ENCODE data around the gene GAPDHS.

The GAPDHS gene

DNA sequence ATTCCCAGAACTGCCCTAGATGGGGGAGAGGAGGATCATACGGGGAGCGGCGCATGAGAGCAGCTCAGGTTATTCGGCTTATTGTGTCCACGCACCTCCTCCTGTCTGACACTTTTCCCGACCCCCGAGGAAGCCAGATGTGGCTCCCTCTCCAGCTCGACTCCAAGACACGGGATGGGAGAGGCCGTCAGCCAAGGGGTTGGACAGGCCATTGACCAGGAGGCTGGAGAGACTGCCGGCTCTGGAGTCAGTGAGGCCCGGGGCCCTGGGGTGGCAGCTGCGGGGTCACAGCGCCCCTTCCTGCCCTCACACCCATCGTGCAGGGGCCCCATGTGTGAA lies 22.7 kb upstream of the GAPDHS start:
- DNase-seq (ENCODE audit: low read depth) = no peak

DNA sequence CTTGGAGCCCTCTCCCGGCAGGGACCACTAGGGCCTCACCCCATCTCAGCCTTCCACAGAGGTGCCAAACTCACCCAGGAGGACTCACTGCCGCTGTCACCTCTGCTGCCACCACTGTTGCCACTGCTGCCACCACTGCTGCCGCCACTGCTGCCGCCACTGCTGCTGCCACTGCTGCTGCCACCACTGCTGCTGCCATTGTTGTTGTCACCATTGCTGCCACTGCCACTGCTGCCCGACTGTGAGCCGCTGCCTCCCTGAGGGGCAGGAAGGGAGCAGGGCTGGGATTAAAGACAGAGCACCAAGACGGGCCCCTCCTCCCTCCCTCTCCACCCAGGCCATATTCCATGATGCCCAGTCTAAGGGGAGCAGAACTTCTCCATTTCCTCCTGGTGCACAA lies 21.9 kb upstream of the GAPDHS start:
- DNase-seq (ENCODE audit: low read depth) = no peak

DNA sequence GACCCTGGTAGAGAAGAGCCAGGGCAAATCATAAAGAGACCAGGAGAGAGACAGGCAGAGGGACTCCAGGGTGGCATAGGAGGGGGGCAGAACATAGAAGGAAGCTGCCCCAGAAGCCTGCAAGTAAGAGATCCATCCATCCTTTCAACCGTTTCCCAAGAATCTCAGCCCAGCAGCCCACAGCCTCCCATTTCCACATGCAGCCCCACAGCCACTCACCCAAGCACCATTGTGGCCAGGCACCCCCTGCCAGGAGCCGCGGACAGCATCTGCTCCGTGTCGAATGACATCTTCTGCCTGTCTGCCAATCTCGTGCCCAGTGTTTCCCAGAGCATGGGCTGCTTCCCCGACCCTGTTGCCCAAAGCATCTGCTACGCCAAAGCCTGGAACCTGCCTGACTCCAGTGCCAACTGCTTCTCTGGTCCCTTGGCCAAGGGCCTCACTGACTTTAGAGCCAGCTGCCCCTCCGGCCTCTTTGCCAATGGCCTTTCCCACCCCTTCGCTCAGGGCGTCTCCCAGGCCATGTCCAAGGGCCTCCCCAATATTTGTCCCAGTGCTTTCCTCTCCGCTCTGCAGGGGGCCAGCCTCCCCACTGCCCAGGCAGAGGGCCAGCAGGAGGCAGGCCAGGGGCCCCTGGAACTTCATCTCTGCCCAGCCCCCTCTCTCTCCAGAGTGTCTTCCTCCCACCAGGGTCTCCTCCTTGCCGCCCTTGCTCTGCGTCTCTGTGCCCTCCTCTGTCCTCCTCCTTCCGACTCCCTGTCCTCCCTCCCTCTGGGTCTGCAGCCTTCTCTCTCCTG lies 20.2 kb upstream of the GAPDHS start:
- no peak for DNase-seq (ENCODE audit: low read depth)

DNA sequence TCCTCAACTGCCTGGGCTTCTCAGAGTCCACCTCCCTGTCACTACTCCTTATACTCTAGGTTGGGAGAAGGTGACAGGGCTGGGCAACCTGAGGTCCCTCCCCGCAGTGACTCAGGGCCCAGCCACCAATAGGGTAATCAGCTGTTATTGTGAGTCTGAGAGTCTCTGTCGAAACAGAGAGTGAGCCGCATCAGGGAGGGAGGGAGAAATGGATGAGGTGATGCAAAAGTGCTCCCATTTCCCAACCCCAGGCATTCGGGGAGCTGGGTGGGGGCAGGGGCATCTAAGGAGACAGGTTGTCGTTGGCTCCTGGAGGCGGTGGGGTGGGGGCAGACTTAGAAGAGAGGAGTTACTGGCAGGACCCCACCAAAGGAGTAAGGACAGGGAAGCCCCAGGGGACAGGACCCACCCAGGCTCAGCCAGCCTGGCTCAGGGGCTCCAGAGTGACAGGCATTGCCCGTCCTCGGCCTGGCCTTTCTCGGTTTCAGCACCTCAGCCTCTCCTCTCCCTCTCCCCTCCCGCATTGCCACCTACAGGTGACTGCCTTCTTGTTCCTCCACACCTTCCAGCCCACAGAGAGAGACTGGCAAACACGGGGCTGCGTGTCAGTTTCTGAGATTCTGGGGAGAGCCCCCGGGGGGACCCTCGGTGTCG lies 19.5 kb upstream of the GAPDHS start, which contains the start of gene DMKN:
TSS of gene DMKN (minus strand) at position 22 of the 654 bp plus-strand sequence. CDS start 174 bp downstream, outside the sequence.
- peak; percentile 35 for DNase-seq (ENCODE audit: low read depth)

DNA sequence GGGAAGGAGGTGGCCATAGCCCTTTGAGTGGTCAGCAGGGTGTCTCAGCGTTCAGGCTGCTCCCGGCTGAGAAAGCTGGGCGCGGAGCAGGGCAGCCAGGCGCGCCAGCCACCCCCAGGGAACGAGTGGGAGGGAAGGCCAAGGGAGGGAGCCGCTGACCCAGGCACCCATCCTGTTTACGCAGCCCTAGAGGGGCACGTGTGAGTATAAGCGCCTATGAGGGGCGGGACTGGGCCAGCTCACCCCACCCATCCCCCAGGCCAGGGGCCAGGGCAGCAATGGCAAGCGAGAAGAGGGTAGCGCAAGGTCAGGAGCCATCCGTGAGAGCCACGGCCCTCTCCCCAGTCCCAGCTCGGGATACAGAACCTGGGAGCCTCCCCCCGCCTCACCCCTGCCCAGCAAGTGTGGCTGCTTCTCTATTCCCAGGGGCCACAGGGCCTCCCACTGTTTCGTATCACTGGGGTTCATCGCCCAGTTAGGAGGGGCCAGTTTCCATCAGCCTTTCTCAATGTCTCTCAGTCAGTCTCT lies 18.9 kb upstream of the GAPDHS start:
- DNase-seq (ENCODE audit: low read depth) = no peak

DNA sequence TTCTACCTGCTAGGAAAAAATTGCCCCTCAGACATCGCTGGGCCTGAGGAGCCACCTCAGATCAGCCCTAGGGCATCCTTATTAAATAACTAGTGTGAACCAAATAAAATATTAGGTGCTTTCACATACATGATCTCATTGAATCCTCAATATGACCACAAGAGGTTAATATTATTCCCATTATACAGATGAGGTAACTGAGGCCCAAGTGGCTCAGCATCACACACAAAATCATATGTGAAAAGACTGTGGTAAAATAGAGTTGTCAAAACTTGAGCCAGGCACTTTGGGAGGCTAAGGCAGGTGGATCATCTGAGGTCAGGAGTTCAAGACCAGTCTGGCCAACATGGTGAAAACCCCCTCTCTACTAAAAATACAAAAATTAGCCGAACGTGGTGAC lies 16.9 kb upstream of the GAPDHS start:
- DNase-seq (ENCODE audit: low read depth) = no peak

DNA sequence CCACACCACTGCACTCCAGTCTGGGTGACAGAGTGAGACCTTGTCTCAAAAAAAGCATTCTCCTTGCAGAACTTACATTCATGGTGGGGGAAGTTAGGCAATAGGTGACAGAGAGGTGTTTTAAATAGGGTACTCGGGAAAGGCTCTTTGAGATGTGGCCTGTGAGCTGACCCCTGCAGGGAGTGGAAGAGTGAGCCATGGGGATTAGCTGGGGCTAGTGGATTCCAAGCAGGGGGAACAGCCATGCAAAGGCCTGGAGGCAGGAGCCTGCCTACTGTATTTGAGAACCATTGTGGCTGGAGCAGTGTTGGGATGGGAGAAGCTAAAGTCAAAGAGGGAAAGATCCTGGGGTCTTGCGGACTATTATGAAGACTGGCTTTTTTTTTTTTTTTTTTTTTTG lies 15.9 kb upstream of the GAPDHS start:
- no peak for DNase-seq (ENCODE audit: low read depth)

DNA sequence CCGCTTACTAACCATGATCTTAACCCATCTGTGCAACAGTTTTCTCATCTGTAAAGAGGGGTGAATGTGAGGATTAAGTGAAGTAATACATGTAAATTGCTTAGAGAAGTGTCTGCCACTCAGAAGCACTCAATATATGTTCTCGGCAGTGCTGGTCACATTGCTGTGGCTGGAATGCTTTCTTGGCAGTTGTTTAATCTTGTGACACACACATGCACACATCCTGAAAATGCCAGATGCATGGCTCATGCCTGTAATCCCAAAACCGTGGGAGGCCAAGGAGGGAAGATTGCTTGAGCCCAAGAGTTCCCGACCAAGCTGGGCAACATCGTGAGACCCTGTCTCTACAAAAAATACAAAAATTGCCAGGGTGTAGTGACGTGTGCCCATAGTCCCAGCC lies 14.9 kb upstream of the GAPDHS start:
- peak; percentile 95 for DNase-seq (ENCODE audit: low read depth)

DNA sequence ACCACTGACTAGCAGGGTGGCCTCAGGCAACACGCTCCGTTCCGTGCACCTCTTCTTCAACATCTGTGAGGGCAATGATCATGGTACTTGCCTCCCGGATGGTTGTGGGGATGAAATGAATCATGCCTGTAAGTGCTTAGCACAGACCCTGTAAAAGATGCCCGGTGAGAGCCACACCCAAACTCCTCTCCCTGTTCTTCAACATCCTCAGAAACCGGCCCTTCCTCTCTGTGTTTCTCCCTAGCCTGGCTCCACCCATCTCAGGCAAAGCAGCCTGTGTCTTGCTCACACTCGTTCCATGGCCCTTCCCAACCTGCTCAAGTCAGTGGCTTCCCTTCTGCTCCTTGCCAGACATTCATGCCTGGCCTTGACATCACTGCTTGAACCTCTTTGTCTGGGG lies 14.0 kb upstream of the GAPDHS start:
- DNase-seq (ENCODE audit: low read depth) = no peak

DNA sequence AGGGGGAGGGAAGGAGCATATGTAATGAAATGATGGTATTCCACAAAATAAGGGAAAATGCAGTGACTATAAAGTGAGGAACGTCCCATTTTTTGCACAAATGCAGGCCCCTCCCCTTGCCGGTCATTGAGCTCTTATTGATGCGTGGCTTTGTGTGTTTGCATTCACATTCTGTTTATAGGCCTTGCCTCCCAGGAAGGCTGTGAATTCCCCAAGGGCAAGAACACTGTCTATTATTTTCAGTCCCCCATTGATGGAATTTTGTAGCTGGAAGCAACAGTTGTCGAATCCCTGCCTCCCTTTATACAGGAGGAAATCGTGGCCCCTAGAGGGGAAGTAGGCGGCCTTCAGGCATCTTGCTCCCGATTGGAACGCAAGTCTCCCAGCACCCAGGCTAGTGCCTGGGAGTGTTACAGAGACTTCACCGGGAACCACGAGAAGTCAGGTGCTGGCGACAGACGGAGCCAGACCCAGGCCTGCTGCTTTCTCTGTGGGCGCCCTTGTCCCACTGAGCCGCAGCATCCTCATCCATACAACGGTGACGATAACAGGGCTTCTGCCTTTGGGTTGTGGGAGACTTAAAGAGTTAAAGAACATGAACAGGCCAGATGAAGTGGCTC lies 12.0 kb upstream of the GAPDHS start:
- DNase-seq (ENCODE audit: low read depth) = no peak

DNA sequence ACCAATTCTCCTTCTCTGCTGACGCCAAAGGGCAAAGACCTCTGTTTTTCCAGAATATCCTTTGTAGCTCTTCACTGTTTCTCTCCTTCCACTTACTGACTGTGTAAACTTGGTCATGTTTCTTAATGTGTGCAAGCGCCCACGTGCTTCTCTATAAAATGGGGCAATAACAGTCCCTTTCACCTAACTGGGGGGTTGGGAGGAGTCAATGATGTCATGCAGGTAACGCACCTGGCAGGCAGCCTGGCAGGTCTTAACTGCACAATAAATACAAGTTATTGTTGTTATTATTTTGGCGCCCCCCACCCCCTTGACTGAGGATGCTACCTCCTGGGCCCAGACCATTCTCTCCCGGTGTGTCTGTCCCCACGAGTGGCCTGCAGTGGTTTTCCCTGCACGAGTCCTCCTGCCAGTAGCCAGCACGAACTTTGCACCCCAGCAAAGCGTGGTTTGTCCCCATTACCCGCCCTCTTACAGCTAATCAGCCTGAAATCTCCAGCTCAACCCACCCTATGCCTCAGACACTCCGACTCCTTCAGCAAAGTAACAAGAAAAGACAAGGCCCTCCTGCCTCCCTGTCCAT lies 10.4 kb upstream of the GAPDHS start:
- no peak for DNase-seq (ENCODE audit: low read depth)

DNA sequence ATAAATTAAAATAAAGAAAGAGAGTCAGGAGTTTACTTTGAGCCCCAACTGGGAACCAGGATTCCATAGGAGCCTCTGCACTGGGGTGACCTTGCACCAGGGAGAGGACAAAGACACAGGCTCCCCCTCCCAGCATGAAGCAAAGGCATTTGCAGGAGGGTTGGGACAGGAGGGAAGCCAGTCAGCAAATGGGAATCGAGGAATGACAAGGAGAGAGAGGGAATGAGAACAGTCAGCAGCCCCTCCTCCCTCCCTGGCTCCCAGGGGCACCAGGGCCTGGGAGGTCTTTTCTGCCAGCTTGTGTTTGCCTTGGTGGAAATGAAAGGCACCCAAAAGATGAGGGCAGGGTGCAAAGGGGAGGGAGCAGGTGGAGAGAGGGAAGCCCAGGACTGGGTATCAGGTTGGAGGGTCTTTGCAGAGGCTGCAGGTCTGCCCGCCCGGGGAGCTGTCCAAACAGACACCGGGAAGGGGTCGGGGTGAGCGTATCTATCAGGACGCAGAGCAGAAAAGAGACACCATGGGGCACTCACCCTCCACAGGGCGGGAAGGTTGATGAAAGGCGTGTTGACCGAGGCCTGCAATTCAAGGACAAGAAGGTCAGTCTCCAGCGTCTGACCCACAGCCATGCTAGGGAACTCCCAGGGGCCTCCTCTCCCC lies 8.9 kb upstream of the GAPDHS start:
- no peak for DNase-seq (ENCODE audit: low read depth)

DNA sequence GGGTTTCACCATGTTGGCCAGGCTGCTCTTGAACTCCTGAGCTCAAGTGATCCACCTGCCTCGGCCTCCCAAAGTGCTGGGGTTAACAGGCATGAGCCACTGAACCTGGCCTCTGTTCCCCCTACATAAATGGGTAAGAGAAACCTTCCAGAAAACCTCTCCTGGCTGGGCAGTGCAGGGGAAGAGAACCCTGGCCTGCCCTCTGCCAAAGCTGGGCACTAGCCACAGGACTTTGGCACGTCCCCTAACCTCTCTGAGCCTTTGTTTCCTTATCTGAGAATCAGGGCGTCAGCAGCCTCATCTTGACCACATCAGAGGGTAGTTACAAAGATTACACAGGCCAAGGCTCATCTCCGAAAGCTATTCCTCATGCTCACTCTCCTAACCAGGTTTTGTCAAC lies 7.4 kb upstream of the GAPDHS start:
- no peak for DNase-seq (ENCODE audit: low read depth)

DNA sequence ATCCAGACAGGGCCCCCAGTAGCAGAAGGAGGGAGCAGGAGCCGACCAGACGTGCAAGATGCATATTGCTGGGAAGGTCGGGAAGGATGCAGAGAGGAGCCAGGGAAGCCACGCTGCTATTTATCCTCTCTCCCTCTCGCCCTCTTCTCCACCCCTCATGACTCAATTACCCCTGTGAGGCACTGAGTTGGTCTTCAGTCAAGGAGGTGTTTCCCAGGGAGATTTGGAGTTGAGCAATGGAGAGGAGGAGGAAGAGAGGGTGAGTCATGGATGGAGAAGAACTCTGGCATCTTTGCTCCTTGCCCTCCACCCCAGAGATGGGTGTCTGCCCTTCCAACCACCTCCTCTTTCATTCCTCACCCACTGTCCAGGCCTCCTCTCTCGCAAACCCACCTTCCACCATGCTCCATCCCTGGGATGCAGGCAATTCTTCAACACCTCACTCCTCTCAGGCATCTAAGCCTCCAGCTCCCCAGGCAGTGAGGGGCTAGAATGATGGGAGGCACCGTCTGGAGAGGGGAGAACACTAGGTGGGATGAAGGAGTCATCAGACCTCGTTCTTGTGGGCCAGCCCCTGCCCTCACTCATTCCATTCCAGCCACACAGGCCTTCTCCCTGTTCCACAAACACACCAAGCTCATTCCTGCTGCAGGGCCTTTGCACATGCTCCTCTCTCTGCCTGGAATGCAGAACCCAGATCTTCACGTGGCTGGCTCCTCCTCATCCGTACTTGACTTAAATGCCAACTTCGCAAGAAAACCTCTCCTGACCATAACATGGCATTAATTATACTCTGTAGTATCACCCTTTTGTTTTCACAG lies 4.8 kb upstream of the GAPDHS start, which contains the start of gene SBSN:
TSS of gene SBSN (minus strand) at position 94 of the 821 bp plus-strand sequence. CDS start at position 64, 30 bp downstream.
- DNase-seq (ENCODE audit: low read depth) = peak; percentile 53

DNA sequence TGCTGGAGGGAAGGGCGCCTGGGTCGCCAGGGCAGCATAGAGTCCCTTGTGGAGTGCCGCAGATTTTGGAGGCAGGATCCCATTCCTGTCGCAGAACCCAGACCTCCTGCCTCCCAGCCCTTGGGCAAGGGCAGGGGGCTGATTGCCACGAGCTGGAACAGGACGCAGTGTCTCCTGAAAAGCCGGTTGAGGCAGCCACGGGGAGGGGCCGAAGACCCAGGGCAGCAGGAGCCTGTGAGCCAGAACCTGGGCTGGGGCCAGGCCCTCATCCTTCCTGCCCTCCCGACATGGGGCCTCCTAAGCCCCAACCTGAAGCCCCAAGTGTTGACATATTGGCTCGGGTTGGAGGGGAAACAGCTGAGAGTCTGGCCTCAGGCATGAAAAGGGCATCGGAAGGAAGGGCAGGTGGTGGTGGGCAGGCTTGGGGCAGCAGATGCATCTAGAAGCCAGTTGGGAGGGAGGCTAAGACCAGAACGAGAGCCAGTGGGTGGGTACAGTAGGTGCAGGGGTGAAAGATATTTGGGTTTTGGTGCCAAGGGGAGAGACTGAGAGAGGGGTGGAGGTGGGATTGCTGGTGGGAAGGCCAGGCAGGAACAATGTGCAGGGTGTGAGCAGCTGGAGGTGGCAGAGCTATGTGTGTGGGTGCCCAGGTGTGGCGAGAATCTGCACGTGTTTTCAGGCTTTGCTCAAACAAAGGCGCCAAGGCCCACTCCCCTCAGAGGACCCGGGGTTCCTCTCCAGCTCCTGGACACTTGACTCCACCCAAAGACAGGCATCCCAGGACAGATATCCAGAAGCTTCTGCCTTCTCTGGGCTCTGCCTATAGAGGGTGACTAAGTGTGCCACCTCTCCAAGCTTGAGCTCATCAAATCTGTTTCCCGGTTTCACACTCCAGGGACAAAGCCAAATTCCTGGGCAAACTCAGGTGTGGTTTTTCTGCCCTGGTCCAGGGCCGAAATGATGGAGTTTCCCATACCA lies 3.7 kb upstream of the GAPDHS start:
- no peak for DNase-seq (ENCODE audit: low read depth)

DNA sequence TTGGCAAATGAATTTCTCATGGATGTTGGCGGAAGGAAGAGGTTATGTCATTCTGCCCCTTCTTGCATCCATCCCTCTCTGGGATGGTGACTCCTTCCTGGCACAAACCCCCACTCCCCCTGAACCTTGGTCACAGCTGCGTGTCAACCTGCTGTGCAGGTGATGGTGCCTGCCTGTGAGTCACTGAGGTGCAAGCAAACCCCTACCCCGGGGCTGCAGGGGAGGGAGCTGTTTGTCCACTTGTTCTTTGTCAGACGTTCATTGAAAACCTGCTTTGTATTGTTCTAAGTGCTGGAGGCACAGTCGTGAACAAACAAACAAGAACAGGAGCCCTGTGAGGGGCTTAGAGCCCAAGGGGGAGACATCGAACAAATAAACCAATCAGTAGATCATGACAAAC lies 2.0 kb upstream of the GAPDHS start:
- DNase-seq (ENCODE audit: low read depth) = no peak

DNA sequence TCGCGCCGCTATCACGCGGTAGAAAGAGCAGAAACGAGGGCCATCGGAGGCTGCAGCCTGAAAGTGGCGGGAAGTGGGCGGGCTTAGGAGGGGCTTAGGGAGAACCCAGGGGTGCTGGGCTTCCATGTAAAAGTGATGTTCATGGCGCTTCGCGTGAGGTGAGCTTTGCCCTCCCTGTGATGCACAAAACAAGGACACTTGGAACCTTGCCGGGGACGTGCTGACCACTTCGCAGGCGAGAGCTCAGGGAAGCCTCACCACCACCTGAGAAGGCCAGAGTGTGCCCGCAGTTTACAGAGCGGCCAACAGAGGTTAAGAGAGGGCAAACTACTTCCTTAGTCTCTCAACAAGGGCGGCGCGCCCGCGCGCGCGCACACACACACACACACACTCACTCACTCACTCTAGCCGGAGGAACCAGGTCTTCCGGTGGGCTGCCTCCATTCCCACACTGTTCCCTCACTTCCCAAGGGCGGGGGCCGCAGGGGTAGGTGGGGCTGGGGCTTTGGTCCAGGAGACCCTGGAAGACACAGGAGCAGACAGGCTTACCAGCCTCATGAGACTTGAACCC lies 651 bp downstream of the GAPDHS start:
- no peak for DNase-seq (ENCODE audit: low read depth)

DNA sequence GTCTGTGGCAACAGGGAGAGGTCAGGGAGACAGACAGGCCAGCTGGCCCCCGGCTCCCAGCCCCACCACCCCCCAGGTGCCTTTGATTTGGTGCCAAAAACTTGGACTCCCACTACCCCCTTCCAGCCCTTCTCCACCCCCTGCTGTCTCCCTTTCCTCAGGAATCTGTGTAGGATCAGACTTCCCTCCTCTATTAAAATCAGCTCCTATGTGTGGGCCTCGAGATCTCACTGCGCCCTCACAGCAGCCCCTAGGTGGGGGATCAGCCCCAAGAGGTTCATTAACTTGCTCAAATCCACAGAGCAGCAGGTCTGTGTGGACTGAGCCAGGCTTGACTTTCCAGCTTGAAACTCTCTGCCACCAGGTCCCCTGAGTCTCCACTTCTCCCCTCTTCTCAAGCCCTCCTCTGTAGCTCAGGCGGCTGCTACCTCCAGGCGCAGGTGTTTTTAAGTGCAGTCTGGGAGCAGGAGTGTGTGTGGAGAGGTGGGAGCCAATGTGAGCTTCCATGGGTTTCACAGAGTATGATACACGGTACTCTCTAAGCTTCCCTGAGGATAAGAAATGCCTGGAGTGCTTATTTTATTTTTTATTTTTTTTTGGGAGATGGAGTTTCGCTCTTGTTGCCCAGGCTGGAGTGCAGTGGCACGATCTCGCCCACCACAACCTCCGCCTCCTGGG lies 1.7 kb downstream of the GAPDHS start:
- no peak for DNase-seq (ENCODE audit: low read depth)

DNA sequence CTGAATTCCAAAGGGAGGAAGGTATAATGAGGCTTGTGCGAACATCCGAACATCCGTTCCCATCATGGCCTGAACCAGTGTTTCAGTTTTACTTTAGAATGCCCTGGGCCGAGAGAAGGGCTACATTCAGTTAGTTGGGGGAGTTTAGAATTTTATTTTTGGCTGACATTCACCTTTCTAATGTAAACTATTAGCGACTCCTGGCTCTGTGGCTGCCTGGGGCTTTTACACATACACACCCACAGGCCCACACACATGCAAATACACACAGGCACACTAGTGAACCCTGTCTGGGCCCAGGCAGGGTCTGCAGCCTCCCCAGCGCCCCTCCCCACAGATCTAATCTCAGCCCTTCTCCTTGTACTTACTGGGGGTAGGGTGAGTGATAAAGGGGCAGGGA lies 6.1 kb downstream of the GAPDHS start:
- no peak for DNase-seq (ENCODE audit: low read depth)
